Activated T-helper 17 cell treated with anti-CD3 and anti-CD28 coated beads, Interleukin-2, amount 50 U/mL, for 72 hours (primary cell): Measurements from ENCODE around the gene TMEM255A. TPM values are rescaled to one million over a fixed set of nuclear protein-coding genes. Genes with fewer than 3 reads are reported as not detected.
A peak's percentile ranks its signal among the peaks of the same experiment; 100 is the strongest.
"Not testable (repeated sequence)": the region's sequence is repeated elsewhere in the genome, so short reads cannot be mapped to it uniquely, and the experiment has no call there.

Source experiments
- ATAC-seq: fragments of 150-1000 bp; cut with Tn5 transposase; replicated peaks from 2 replicates; pipeline ENCODE4 v1.10.0; 2021; ENCODE audit warnings: mild to moderate bottlenecking, moderate library complexity
- H3K27ac Mint-ChIP-seq: one replicate; pipeline ENCODE4 v1.8.0; 2022; ENCODE audit warnings: mixed read lengths
- H3K27me3 Mint-ChIP-seq: one replicate; pipeline ENCODE4 v1.8.0; 2022; ENCODE audit warnings: mixed read lengths
- H3K36me3 Mint-ChIP-seq: one replicate; pipeline ENCODE4 v1.8.0; 2022; ENCODE audit warnings: low read depth, mild to moderate bottlenecking, mixed read lengths
- H3K4me1 Mint-ChIP-seq: one replicate; pipeline ENCODE4 v1.8.0; 2022; ENCODE audit warnings: mixed read lengths
- H3K4me3 Mint-ChIP-seq: one replicate; pipeline ENCODE4 v1.8.0; 2022; ENCODE audit warnings: mild to moderate bottlenecking, mixed read lengths
- H3K9me3 Mint-ChIP-seq: one replicate; pipeline ENCODE4 v1.8.0; 2022; ENCODE audit warnings: mixed read lengths
- total RNA-seq, 2 donors: library from RNA; stranded (reverse); gene quantifications; one replicate each; pipeline ENCODE4 v1.2.3, GENCODE V29; 2022

TMEM255A gene
- under 1 TPM in 1 of 2 donors, not detected in 1; 0.08 TPM for total RNA-seq

DNA sequence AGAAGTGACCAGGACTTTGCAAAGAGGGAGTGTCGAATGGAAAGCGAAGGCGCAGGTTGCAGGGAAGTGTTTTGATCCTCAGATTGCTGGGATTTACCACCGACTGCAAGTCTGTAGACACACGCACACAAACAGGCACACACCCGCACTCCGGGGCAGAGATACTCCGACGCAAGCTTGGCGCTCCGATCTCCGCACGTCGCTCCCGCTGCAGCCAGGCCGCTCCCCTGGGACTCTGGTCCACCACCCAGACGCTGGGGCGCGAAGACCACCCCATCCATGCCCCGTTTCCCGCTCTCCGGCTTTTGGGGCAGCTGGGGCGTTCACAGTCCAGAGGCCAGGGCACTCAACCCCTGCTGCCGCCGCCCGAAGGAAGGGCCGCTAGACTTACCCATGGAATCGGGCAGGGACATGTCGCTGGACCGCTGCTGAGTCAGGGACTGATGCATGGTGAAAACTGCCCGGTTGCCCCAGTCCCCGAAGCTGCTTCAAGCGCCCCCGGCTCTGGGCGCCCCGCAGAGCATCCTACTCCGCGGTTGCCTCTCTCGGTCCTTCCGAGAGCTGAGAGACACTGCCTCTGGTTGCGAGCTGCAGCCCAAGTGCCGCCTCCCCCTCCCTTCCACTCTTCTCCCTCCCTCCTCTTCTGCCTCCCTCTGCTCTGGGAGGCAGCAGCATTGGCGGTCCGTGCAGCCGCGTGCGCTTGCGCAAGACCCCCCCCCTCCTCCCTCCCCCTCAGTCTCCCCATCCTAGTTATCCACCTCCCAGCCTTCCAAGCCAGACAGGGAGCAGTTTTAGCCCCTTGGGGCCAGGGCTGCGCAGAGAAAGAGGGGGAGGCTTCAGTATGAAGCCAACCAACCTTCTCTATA is at the start of gene TMEM255A:
TSS of gene TMEM255A (minus strand) at position 601 of the 866 bp plus-strand sequence. CDS start at position 449, 152 bp downstream.
- peak within 1 kb of the TSS; percentile 91 for H3K4me3 Mint-ChIP-seq
- H3K27me3 Mint-ChIP-seq, result peaks cover 5% of the 10 kb centered on the region
- ATAC-seq, result no peak
- peaks cover 6% of the 10 kb centered on the region for H3K4me1 Mint-ChIP-seq
- peaks cover 6% of the 10 kb centered on the region for H3K36me3 Mint-ChIP-seq
- H3K27ac Mint-ChIP-seq, result no peak within 1 kb of the TSS
- H3K9me3 Mint-ChIP-seq, result no peaks in the 10 kb centered on the region

GRCh38 chrX:120358737-120359456 is 47.6 kb upstream of the TMEM255A start:
- Mint-ChIP-seq H3K27ac (no peak overlapping the region), H3K36me3 (no peaks in the 10 kb centered on the region), H3K9me3 (no peaks in the 10 kb centered on the region), H3K27me3 (no peaks in the 10 kb centered on the region), H3K4me3 (no peak overlapping the region), H3K4me1 (no peaks in the 10 kb centered on the region)
- ATAC-seq, result peak; percentile 93

- H3K9me3 Mint-ChIP-seq, result no peaks in the 10 kb centered on the region
- no peaks in the 10 kb centered on the region for H3K36me3 Mint-ChIP-seq
- no peak overlapping the region for H3K4me3 Mint-ChIP-seq
- ATAC-seq, result no peak
- H3K4me1 Mint-ChIP-seq, result no peaks in the 10 kb centered on the region
- H3K27me3 Mint-ChIP-seq, result no peaks in the 10 kb centered on the region
- H3K27ac Mint-ChIP-seq, result no peak overlapping the region
Measured at GRCh38 chrX:120357186-120357585, 45.9 kb upstream of the TMEM255A start.

- no peak overlapping the region for H3K4me3 Mint-ChIP-seq
- H3K27ac Mint-ChIP-seq, result no peak overlapping the region
- no peak for ATAC-seq
- no peaks in the 10 kb centered on the region for H3K4me1 Mint-ChIP-seq
- no peaks in the 10 kb centered on the region for H3K9me3 Mint-ChIP-seq
- H3K36me3 Mint-ChIP-seq, result no peaks in the 10 kb centered on the region
- H3K27me3 Mint-ChIP-seq, result no peaks in the 10 kb centered on the region
Measured at GRCh38 chrX:120356084-120356483, 44.8 kb upstream of the TMEM255A start.

DNA sequence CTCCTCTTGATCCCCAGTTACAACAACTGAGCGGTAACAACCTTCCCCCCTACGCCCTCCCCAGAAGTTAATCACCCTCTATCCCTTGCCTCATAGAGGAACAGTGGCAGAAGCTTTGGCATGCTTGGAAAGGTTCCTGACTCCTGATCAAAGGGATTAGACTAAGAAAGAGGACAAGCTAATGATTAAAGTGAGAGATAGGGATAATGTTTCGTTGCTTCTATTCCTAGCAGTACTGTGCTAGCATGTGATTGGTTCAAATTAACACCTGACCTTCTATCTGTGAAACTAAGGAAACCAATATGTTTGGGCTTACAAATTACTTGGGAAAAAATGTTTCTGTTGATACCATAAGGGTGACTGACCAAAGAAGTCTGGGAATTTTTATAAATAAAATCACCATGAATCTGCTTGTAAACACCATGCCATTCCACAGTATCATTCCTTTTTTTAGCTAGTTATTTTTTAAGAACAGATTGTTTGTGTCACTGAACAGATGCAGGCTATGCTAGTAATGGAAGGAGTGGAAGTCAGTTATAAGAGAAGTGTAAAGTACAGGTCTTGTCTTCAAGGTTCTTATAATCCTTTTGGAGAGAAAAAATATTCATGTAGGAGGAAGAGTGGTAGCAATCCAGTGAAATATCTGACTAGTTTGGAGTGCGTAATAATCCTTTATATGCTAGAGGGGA is 39.3 kb upstream of the TMEM255A start:
- no peaks in the 10 kb centered on the region for H3K4me1 Mint-ChIP-seq
- H3K27me3 Mint-ChIP-seq, result no peaks in the 10 kb centered on the region
- no peaks in the 10 kb centered on the region for H3K36me3 Mint-ChIP-seq

DNA sequence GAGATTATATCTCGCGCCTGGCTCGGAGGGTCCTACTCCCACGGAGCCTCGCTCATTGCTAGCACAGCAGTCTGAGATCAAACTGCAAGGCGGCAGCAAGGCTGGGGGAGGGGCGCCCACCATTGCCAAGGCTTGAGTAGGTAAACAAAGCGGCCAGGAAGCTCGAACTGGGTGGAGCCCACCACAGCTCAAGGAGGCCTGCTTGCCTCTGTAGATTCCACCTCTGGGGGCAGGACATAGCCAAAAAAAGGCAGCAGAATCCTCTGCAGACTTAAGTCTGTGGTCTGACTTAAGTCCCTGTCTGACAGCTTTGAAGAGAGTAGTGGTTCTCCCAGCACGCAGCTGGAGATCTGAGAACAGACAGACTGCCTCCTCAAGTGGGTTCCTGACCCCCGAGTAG is 33.3 kb upstream of the TMEM255A start:
- H3K27ac Mint-ChIP-seq, H3K9me3 Mint-ChIP-seq, H3K4me3 Mint-ChIP-seq, H3K27me3 Mint-ChIP-seq, H3K4me1 Mint-ChIP-seq, H3K36me3 Mint-ChIP-seq, ATAC-seq: not testable (repeated sequence)

More for the DNA sequence above, 39.3 kb upstream of the TMEM255A start:
- no peak for ATAC-seq
- Mint-ChIP-seq H3K9me3 (no peaks in the 10 kb centered on the region), H3K27ac (no peak overlapping the region), H3K4me3 (no peak overlapping the region)

DNA sequence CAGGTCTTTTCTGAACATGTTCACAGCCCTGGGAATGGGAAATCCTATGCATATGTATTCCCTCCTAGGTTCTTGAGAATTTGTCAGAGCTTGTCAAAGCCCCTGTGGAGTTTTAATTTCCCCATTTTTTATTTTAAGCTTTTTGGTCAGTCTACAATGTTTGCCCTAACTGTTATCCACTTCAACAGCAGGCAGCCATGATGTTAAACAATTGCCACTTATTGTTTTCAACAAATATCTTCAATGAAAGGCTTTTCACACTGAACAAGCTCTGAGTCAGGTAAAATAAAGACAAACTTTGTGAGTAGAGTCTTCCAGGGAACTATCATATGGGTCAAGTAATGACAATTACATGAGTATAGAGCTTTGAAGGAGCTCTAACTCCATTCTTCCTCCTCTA is 25.6 kb upstream of the TMEM255A start:
- no peak overlapping the region for H3K4me3 Mint-ChIP-seq
- no peaks in the 10 kb centered on the region for H3K36me3 Mint-ChIP-seq
- H3K9me3 Mint-ChIP-seq, result peaks cover 8% of the 10 kb centered on the region
- H3K4me1 Mint-ChIP-seq, result no peaks in the 10 kb centered on the region
- no peak overlapping the region for H3K27ac Mint-ChIP-seq
- ATAC-seq, result no peak
- H3K27me3 Mint-ChIP-seq, result peaks cover 4% of the 10 kb centered on the region

DNA sequence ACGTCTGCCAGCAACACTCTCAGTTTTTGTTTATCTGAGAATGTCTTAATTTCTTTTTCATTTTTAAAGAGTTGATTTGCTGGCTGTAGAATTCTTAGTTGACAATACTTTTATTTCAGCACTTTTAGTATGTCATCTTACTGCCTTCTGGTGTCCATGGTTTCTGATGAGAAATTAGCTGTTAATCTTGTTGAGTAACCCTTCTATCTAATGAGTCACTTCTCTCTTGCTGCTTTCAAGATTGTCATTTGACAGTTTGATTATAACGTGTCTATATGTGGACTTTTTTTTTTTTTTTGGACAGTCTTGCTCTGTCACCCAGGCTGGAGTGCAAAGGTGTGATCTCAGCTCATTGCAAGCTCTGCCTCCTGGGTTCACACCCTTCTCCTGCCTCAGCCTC is 24.0 kb upstream of the TMEM255A start:
- no peak overlapping the region for H3K27ac Mint-ChIP-seq
- H3K36me3 Mint-ChIP-seq, result no peaks in the 10 kb centered on the region
- peaks cover 8% of the 10 kb centered on the region for H3K9me3 Mint-ChIP-seq
- no peaks in the 10 kb centered on the region for H3K4me1 Mint-ChIP-seq
- H3K27me3 Mint-ChIP-seq, result peaks cover 4% of the 10 kb centered on the region
- ATAC-seq, result no peak
- H3K4me3 Mint-ChIP-seq, result no peak overlapping the region

GRCh38 chrX:120334603-120335002 is 23.3 kb upstream of the TMEM255A start:
- Mint-ChIP-seq H3K36me3 (no peaks in the 10 kb centered on the region), H3K4me3 (no peak overlapping the region), H3K4me1 (no peaks in the 10 kb centered on the region), H3K27me3 (peaks cover 4% of the 10 kb centered on the region), H3K27ac (no peak overlapping the region), H3K9me3 (peaks cover 8% of the 10 kb centered on the region)
- no peak for ATAC-seq

GRCh38 chrX:120334151-120334550 is 22.9 kb upstream of the TMEM255A start:
- no peak for ATAC-seq
- Mint-ChIP-seq H3K4me3 (no peak overlapping the region), H3K27ac (no peak overlapping the region), H3K9me3 (peaks cover 8% of the 10 kb centered on the region), H3K27me3 (peaks cover 4% of the 10 kb centered on the region), H3K4me1 (no peaks in the 10 kb centered on the region), H3K36me3 (no peaks in the 10 kb centered on the region)

DNA sequence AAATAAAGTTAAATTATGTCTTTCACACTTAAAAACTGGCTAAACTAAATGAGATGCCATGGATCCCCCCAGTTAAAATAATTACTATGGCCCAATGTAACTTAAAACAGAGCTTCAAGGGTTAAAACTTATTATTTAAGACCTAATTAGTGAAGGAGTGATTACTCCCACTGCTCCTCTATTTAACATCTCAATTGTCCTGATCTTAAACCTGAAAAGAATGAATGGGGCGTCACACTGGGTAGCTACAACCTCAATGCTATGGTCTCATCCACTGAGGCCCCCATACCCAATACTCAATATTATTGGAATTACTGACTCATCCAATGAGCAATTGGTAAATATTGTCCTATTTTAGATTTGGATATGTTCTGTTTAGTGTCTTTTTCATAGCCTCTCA is 21.1 kb upstream of the TMEM255A start:
- Mint-ChIP-seq H3K9me3 (peaks cover 3% of the 10 kb centered on the region), H3K4me1 (no peaks in the 10 kb centered on the region), H3K4me3 (no peak overlapping the region), H3K36me3 (no peaks in the 10 kb centered on the region), H3K27ac (no peak overlapping the region), H3K27me3 (no peaks in the 10 kb centered on the region)
- no peak for ATAC-seq

DNA sequence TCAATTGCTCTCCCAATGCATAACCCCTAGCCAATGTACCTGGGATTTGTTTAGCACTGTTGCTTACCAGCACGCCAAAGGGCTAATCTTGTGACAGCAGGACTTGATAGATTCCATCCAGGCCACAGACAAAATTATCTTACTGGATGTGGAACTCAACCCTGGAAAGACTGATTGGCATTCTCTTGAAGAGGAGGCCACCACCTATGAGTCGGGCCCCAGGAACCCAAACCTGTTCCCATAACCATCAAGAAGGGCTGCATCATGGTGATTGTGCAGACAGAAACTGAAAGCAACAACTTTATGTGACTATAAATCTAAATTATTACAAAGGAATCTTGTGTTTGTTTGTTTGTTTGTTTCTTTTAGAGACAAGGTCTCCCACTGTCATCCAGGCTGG is 19.9 kb upstream of the TMEM255A start:
- Mint-ChIP-seq H3K4me3 (no peak overlapping the region), H3K27ac (no peak overlapping the region), H3K27me3 (no peaks in the 10 kb centered on the region), H3K36me3 (no peaks in the 10 kb centered on the region), H3K4me1 (no peaks in the 10 kb centered on the region), H3K9me3 (peaks cover 3% of the 10 kb centered on the region)
- ATAC-seq, result no peak

GRCh38 chrX:120321520-120322281 is 10.4 kb upstream of the TMEM255A start:
- no peak overlapping the region for H3K27ac Mint-ChIP-seq
- no peaks in the 10 kb centered on the region for H3K4me1 Mint-ChIP-seq
- no peaks in the 10 kb centered on the region for H3K9me3 Mint-ChIP-seq
- no peak overlapping the region for H3K4me3 Mint-ChIP-seq
- H3K27me3 Mint-ChIP-seq, result no peaks in the 10 kb centered on the region
- no peaks in the 10 kb centered on the region for H3K36me3 Mint-ChIP-seq
- no peak for ATAC-seq

- no peaks in the 10 kb centered on the region for H3K4me1 Mint-ChIP-seq
- no peak overlapping the region for H3K27ac Mint-ChIP-seq
- no peaks in the 10 kb centered on the region for H3K27me3 Mint-ChIP-seq
- H3K36me3 Mint-ChIP-seq, result no peaks in the 10 kb centered on the region
- no peaks in the 10 kb centered on the region for H3K9me3 Mint-ChIP-seq
- ATAC-seq, result no peak
- H3K4me3 Mint-ChIP-seq, result no peak overlapping the region
Measured at GRCh38 chrX:120318411-120318810, 7.2 kb upstream of the TMEM255A start.
